Stomach (tissue), 4 donors: ENCODE measurements around the gene UTP11.

Source experiments
- EP300 ChIP-seq: sonication (generic); formaldehyde crosslinking; IDR thresholded peaks from one replicate; pipeline ENCODE4 v1.6.1; 2017; ENCODE audit warnings: antibody characterized with exemption
- POLR2A ChIP-seq, 4 donors: fragments of 450-650 bp; IDR thresholded peaks; one replicate each; pipeline ENCODE4 v1.6.1; 2016; ENCODE audit warnings: antibody characterized with exemption in 4 of 4, control low read depth in 2 of 4, mild to moderate bottlenecking in 1 of 4, moderate library complexity in 1 of 4
- POLR2AphosphoS5 ChIP-seq, 3 donors: sonication (generic); formaldehyde crosslinking; IDR thresholded peaks; one replicate each; pipeline ENCODE4 v1.6.1; 2016; ENCODE audit warnings: antibody characterized with exemption in 3 of 3
- TF ChIP-seq, protein P1 (sequence below), 7 experiments: fragments of 450-650 bp in 4 of 7; fragments of 200-600 bp in 3 of 7; sonication (generic) in 3 of 7; IDR thresholded peaks; one replicate each; pipeline ENCODE4 v1.5.1; 2016 to 2019; ENCODE audit warnings: antibody characterized with exemption in 7 of 7, control low read depth in 2 of 7, mild to moderate bottlenecking in 1 of 7

- peak; percentile 61 to 89 (median 81) for TF ChIP-seq POLR2AphosphoS5 (IDR thresholded peaks at IDR 0.05)
- TF ChIP-seq, protein P1, sequence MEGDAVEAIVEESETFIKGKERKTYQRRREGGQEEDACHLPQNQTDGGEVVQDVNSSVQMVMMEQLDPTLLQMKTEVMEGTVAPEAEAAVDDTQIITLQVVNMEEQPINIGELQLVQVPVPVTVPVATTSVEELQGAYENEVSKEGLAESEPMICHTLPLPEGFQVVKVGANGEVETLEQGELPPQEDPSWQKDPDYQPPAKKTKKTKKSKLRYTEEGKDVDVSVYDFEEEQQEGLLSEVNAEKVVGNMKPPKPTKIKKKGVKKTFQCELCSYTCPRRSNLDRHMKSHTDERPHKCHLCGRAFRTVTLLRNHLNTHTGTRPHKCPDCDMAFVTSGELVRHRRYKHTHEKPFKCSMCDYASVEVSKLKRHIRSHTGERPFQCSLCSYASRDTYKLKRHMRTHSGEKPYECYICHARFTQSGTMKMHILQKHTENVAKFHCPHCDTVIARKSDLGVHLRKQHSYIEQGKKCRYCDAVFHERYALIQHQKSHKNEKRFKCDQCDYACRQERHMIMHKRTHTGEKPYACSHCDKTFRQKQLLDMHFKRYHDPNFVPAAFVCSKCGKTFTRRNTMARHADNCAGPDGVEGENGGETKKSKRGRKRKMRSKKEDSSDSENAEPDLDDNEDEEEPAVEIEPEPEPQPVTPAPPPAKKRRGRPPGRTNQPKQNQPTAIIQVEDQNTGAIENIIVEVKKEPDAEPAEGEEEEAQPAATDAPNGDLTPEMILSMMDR (IDR thresholded peaks at IDR 0.05): no peak
- TF ChIP-seq POLR2A (IDR thresholded peaks at IDR 0.05): peak in 2 of 4 donors; percentile 30 to 43
- no peak for TF ChIP-seq EP300
These were observed at the start of gene UTP11 for GRCh38 chr1:38012363-38013226.
